HEK293T (cell line): Measurements from ENCODE around the gene GMPR.

Experiments used
- CTCF ChIA-PET: fragments of 350-600 bp; formaldehyde crosslinking; extraction: SDS; loops from one replicate; lab custom pipeline; 2021; ENCODE audit warnings: antibody characterized with exemption, inconsistent platforms; lab: Yijun Ruan, JAX
- POLR2A ChIA-PET: fragments of 350-600 bp; formaldehyde crosslinking; extraction: SDS; loops from one replicate; lab custom pipeline; 2020; ENCODE audit warnings: antibody characterized with exemption, inconsistent platforms; lab: Yijun Ruan, JAX
- DNase-seq: peaks from one replicate; pipeline ENCODE4 v3.0.0; 2012; ENCODE audit warnings: mixed read lengths; ENCODE audit errors: extremely low spot score
- ARNT ChIP-seq: fragments of 450-650 bp; IDR thresholded peaks from 2 replicates; pipeline ENCODE4 v1.6.1; 2017; ENCODE audit warnings: mild to moderate bottlenecking
- BHLHE40 ChIP-seq: fragments of 450-650 bp; IDR thresholded peaks from 2 replicates; pipeline ENCODE4 v1.6.1; 2016; ENCODE audit warnings: mild to moderate bottlenecking, moderate library complexity, borderline replicate concordance
- CTBP1 ChIP-seq: fragments of 450-650 bp; IDR thresholded peaks from 2 replicates; pipeline ENCODE4 v1.6.1; 2016; ENCODE audit warnings: borderline replicate concordance
- ELF4 ChIP-seq: fragments of 450-650 bp; IDR thresholded peaks from 2 replicates; pipeline ENCODE4 v1.6.1; 2017; ENCODE audit warnings: antibody characterized with exemption
- FOXA1 ChIP-seq: fragments of 450-650 bp; IDR thresholded peaks from 2 replicates; pipeline ENCODE4 v1.6.1; 2016; ENCODE audit warnings: mild to moderate bottlenecking
- FOXK2 ChIP-seq: fragments of 450-650 bp; IDR thresholded peaks from 2 replicates; pipeline ENCODE4 v1.6.1; 2016; ENCODE audit warnings: mild to moderate bottlenecking
- FOXM1 ChIP-seq: fragments of 450-650 bp; IDR thresholded peaks from 2 replicates; pipeline ENCODE4 v1.6.1; 2017; ENCODE audit warnings: mild to moderate bottlenecking, borderline replicate concordance
- HDGF ChIP-seq: fragments of 450-650 bp; IDR thresholded peaks from 2 replicates; pipeline ENCODE4 v1.6.1; 2017; ENCODE audit warnings: antibody characterized with exemption, borderline replicate concordance
- L3MBTL2 ChIP-seq: fragments of 450-650 bp; conservative IDR thresholded peaks from 2 replicates; pipeline ENCODE4 v1.6.1; 2016; ENCODE audit warnings: mild to moderate bottlenecking
- LEF1 ChIP-seq: fragments of 450-650 bp; IDR thresholded peaks from 2 replicates; pipeline ENCODE4 v1.6.1; 2017; ENCODE audit warnings: mild to moderate bottlenecking, borderline replicate concordance
- NFRKB ChIP-seq: fragments of 450-650 bp; IDR thresholded peaks from 2 replicates; pipeline ENCODE4 v1.6.1; 2016; ENCODE audit warnings: mild to moderate bottlenecking, moderate library complexity
- PKNOX1 ChIP-seq: fragments of 450-650 bp; IDR thresholded peaks from 2 replicates; pipeline ENCODE4 v1.6.1; 2016
- SP1 ChIP-seq: fragments of 450-650 bp; IDR thresholded peaks from 2 replicates; pipeline ENCODE4 v1.6.1; 2017
- SUZ12 ChIP-seq: fragments of 450-650 bp; IDR thresholded peaks from 2 replicates; pipeline ENCODE4 v1.6.1; 2016; ENCODE audit warnings: mild to moderate bottlenecking
- TARDBP ChIP-seq: fragments of 450-650 bp; IDR thresholded peaks from 2 replicates; pipeline ENCODE4 v1.6.1; 2016
- ZNF384 ChIP-seq: fragments of 450-650 bp; IDR thresholded peaks from 2 replicates; pipeline ENCODE4 v1.6.1; 2016

The GMPR gene

DNA sequence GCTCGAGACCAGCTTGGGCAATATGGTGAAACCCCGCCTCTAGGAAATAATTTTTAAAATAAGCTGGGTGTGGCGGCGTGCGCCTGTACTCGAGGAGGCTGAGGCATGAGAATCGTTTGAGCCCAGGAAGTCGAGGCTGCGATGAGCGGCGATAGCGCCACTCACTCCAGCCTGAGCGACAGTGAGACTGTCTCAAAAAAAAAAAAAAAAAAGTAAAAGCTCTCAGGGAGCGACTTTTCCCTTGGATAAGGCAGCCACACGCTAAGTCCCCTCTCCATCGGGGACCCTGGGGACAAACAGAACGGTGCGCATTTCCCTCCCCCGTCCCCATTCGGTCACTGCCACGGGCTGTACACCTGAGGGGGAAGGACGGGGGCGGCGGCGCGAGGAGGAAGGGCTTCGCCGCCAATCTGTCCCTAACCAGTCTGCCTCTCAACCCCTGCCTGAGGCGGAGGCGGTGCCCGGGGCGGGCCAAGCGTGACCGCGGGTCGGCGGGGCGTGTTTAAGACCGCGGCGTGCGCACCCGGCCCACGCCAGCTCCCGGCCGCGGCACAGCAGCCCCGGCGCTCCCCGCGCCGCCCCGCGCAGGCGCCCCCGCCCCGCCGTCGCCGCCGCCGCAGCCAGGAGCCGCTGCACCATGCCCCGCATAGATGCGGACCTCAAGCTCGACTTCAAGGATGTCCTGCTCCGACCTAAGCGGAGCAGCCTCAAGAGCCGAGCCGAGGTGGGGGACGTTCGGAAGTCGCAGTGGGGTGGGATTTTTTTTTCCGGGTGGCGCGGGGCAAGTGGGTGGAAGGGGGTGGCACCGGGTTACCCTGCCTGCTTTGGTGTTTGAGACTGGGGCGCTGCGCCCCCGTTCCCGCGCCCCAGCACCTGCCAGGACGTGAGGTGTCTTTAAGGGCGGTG, at the start of gene GMPR:
GMPR (plus strand) TSS at position 531 of the 906 bp plus-strand sequence; CDS start at position 638, 107 bp downstream.
- POLR2A ChIA-PET = no interaction called here
- CTCF ChIA-PET = interaction anchor here (0.6 to 1.1 kb wide), 2 partner anchors 48 to 499 kb away, joined by 3 to 8 read pairs; no protein-coding TSS in a partner anchor
- peak; percentile 68 for DNase-seq
- no peak for TF ChIP-seq LEF1
- TF ChIP-seq L3MBTL2 = peak; percentile 46
- no peak for TF ChIP-seq SUZ12
- peak; percentile 91 for TF ChIP-seq ZNF384
- peak; percentile 24; the same call in 1 of the 2 replicates for TF ChIP-seq FOXM1
- TF ChIP-seq SP1 = no peak
- TF ChIP-seq FOXK2 = no peak
- no peak for TF ChIP-seq HDGF
- no peak for TF ChIP-seq CTBP1
- no peak for TF ChIP-seq ARNT

- TF ChIP-seq NFRKB (no peak), BHLHE40 (no peak), SP1 (no peak), SUZ12 (no peak), HDGF (no peak), L3MBTL2 (no peak), ZNF384 (no peak), PKNOX1 (no peak), ELF4 (no peak), FOXM1 (no peak), FOXA1 (no peak), FOXK2 (no peak), LEF1 (no peak), CTBP1 (no peak), ARNT (no peak), TARDBP (no peak)
- CTCF ChIA-PET = interaction anchor here (1.3 kb wide), 1 partner anchor 15 kb away, joined by 3 read pairs; no protein-coding TSS in a partner anchor
- POLR2A ChIA-PET = no interaction called here
- DNase-seq = no peak
Observed at GRCh38 chr6:16190214-16190613, 48.2 kb upstream of the GMPR start.

- ChIA-PET CTCF (no interaction called here), POLR2A (no interaction called here)
- DNase-seq = no peak
- no peak for TF ChIP-seq ZNF384
- TF ChIP-seq FOXM1 = no peak
- TF ChIP-seq BHLHE40 = no peak
- no peak for TF ChIP-seq ELF4
- no peak for TF ChIP-seq CTBP1
- no peak for TF ChIP-seq FOXK2
- no peak for TF ChIP-seq TARDBP
- TF ChIP-seq ARNT = no peak
- TF ChIP-seq HDGF = no peak
- no peak for TF ChIP-seq L3MBTL2
- no peak for TF ChIP-seq FOXA1
- no peak for TF ChIP-seq LEF1
- TF ChIP-seq NFRKB = no peak
- no peak for TF ChIP-seq PKNOX1
- no peak for TF ChIP-seq SP1
- no peak for TF ChIP-seq SUZ12
Observed at GRCh38 chr6:16196260-16196983, 42.0 kb upstream of the GMPR start.

GRCh38 chr6:16196984-16197546, 41.3 kb upstream of the GMPR start:
- ChIA-PET CTCF (interaction anchor here (0.7 kb wide), 1 partner anchor 505 kb away, joined by 3 read pairs; no protein-coding TSS in a partner anchor), POLR2A (no interaction called here)
- TF ChIP-seq BHLHE40 (no peak), CTBP1 (no peak), TARDBP (no peak), NFRKB (no peak), PKNOX1 (no peak), ZNF384 (no peak), L3MBTL2 (no peak), HDGF (no peak), SP1 (no peak), FOXK2 (no peak), FOXA1 (no peak), ARNT (no peak), ELF4 (no peak)
- DNase-seq = no peak

GRCh38 chr6:16198061-16198705, 40.2 kb upstream of the GMPR start:
- ChIA-PET POLR2A (no interaction called here), CTCF (interaction anchor here (1.5 kb wide), 1 partner anchor 15 kb away, joined by 7 read pairs; no protein-coding TSS in a partner anchor)
- TF ChIP-seq FOXM1 = no peak
- TF ChIP-seq LEF1 = no peak
- TF ChIP-seq BHLHE40 = no peak
- TF ChIP-seq PKNOX1 = no peak
- TF ChIP-seq SUZ12 = no peak
- TF ChIP-seq HDGF = no peak
- TF ChIP-seq ZNF384 = no peak
- TF ChIP-seq CTBP1 = no peak
- TF ChIP-seq TARDBP = no peak
- no peak for TF ChIP-seq ARNT
- no peak for TF ChIP-seq NFRKB
- TF ChIP-seq SP1 = no peak
- no peak for TF ChIP-seq ELF4
- TF ChIP-seq FOXA1 = no peak
- TF ChIP-seq L3MBTL2 = no peak
- no peak for DNase-seq
